OCI-LY7 (cell line): ENCODE results near the gene BLACAT1. TPM values are rescaled to one million over a fixed set of nuclear protein-coding genes. Genes with fewer than 3 reads are reported as not detected.

Source experiments
- BruUV-seq: library from RNA; stranded (reverse); fragments of 400-500 nt; replicated peaks from 2 replicates; lab custom pipeline; 2021; lab: Mats Ljungman, UMichigan
- CTCF ChIA-PET: fragments of 300-600 bp; sonication (Branson Sonifier 250); formaldehyde crosslinking; loops from one replicate; lab custom pipeline; 2022; ENCODE audit warnings: antibody characterized with exemption; ENCODE audit not compliant: unreplicated experiment; lab: Charles Lee
- POLR2A ChIA-PET: fragments of 300-600 bp; sonication (Branson Sonifier 250); formaldehyde crosslinking; loops from one replicate; lab custom pipeline; 2022; ENCODE audit warnings: antibody characterized with exemption; lab: Charles Lee
- DNase-seq: peaks from one replicate; pipeline ENCODE4 v3.0.0-alpha.2; 2015; ENCODE audit warnings: low spot score
- H2AFZ ChIP-seq: fragments of 200-600 bp; sonication (generic), shearing (Covaris generic); 2 replicates; pipeline ENCODE4 v1.6.1; 2014; ENCODE audit warnings: mild to moderate bottlenecking, antibody characterized with exemption, low read length, moderate library complexity
- H3K27ac ChIP-seq: fragments of 200-600 bp; sonication (generic); 2 replicates; pipeline ENCODE4 v1.5.1; 2014; ENCODE audit warnings: mixed run types, low read depth, mild to moderate bottlenecking, moderate library complexity, low read length, inconsistent platforms; ENCODE audit not compliant: poor library complexity, severe bottlenecking
- H3K36me3 ChIP-seq: fragments of 200-600 bp; sonication (generic); 2 replicates; pipeline ENCODE4 v1.6.1; 2014; ENCODE audit warnings: mild to moderate bottlenecking, antibody characterized with exemption, low read length, moderate library complexity, mixed read lengths; ENCODE audit not compliant: insufficient read depth
- H3K4me1 ChIP-seq: fragments of 200-600 bp; sonication (generic); 2 replicates; pipeline ENCODE4 v1.5.1; 2014; ENCODE audit warnings: mild to moderate bottlenecking, low read length; ENCODE audit not compliant: insufficient read depth, poor library complexity, severe bottlenecking
- H3K4me2 ChIP-seq: fragments of 200-600 bp; sonication (generic); 2 replicates; pipeline ENCODE4 v1.6.1; 2014; ENCODE audit warnings: mild to moderate bottlenecking, low read length
- H3K4me3 ChIP-seq: fragments of 200-600 bp; sonication (generic); 2 replicates; pipeline ENCODE4 v1.5.1; 2014; ENCODE audit warnings: mild to moderate bottlenecking, low read depth, low read length; ENCODE audit not compliant: poor library complexity, severe bottlenecking
- H3K79me2 ChIP-seq: fragments of 200-600 bp; sonication (generic); 2 replicates; pipeline ENCODE4 v1.6.1; 2016; ENCODE audit warnings: low read depth, mild to moderate bottlenecking, low read length, moderate library complexity, mixed read lengths; ENCODE audit not compliant: insufficient read depth
- H3K9me2 ChIP-seq: fragments of 200-600 bp; sonication (generic); 2 replicates; pipeline ENCODE4 v1.6.1; 2016; ENCODE audit warnings: mild to moderate bottlenecking, low read length, mixed read lengths; ENCODE audit not compliant: insufficient read depth
- H3K9me3 ChIP-seq: fragments of 200-600 bp; sonication (generic); 2 replicates; pipeline ENCODE4 v1.6.1; 2014; ENCODE audit warnings: mild to moderate bottlenecking, mixed run types, low read length, mixed read lengths
- H4K20me1 ChIP-seq: fragments of 200-600 bp; sonication (generic); 2 replicates; pipeline ENCODE4 v1.6.1; 2014; ENCODE audit warnings: mild to moderate bottlenecking, antibody characterized with exemption, low read length, moderate library complexity, mixed read lengths; ENCODE audit not compliant: insufficient read depth
- CTCF ChIP-seq: fragments of 200-600 bp; sonication (generic); conservative IDR thresholded peaks from 2 replicates; pipeline ENCODE4 v1.5.1; 2014; ENCODE audit warnings: mild to moderate bottlenecking, antibody characterized with exemption, low read length, moderate library complexity, mixed read lengths
- EZH2phosphoT487 ChIP-seq: fragments of 200-600 bp; sonication (generic); IDR thresholded peaks from 2 replicates; pipeline ENCODE4 v1.6.1; 2018; ENCODE audit warnings: low read depth, borderline replicate concordance, mild to moderate bottlenecking, mixed run types, antibody characterized with exemption, low read length, moderate library complexity, mixed read lengths
- intact Hi-C: fragments of 100-400 bp; cut with micrococcal nuclease; formaldehyde crosslinking; loops from one replicate; pipeline ENCODE4 v1.10.0; 2022; ENCODE audit not compliant: unreplicated experiment
- total RNA-seq, 2 experiments: library from RNA; depleted of rRNA in 1 of 2; stranded (reverse); fragments of >200 nt in 1 of 2; shearing (Covaris generic) in 1 of 2; gene quantifications; 2 replicates each; pipeline ENCODE4 v1.2.3, GENCODE V29; 2014 to 2022

The BLACAT1 gene
- total RNA-seq, 2 experiments from 2014 or later = 0.19 to 0.29 TPM

DNA sequence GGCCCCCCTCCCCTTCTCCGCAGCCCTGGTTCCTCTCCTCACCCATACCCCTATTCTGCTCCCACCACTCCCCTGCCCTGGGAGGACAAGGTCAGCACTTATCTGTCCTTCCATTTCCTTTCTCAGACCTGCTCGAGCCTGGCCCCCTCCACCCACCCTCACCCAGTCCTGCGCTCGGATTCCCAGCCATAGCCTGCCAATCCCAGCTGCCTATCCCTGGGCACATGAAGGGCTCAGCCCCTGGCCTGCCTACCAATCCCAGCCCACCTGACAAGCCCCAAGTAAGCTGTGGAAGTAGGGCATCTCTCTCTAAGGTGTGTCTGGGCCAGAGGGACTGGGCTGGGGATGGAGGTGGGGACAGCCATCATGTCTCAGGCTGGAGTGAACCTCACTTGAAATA lies 5.4 kb downstream of the BLACAT1 start:
- Histone ChIP-seq H3K36me3 (no peaks in the 10 kb centered on the region), H3K27ac (no peak overlapping the region), H3K4me2 (no peak overlapping the region), H3K4me1 (peaks cover 13% of the 10 kb centered on the region), H3K79me2 (no peaks in the 10 kb centered on the region), H2AFZ (no peak overlapping the region), H3K4me3 (no peak overlapping the region), H4K20me1 (no peaks in the 10 kb centered on the region), H3K9me2 (no peaks in the 10 kb centered on the region), H3K9me3 (no peaks in the 10 kb centered on the region)
- no peak for DNase-seq
- ChIA-PET CTCF (no interaction called here), POLR2A (interaction anchor here (1.6 kb wide), 1 partner anchor 9 kb away, joined by 5 read pairs; no protein-coding TSS in a partner anchor)
- no peak for TF ChIP-seq CTCF
- no peak for TF ChIP-seq EZH2phosphoT487
- intact Hi-C loops = no loop called here
- no TSS peak for BruUV-seq

DNA sequence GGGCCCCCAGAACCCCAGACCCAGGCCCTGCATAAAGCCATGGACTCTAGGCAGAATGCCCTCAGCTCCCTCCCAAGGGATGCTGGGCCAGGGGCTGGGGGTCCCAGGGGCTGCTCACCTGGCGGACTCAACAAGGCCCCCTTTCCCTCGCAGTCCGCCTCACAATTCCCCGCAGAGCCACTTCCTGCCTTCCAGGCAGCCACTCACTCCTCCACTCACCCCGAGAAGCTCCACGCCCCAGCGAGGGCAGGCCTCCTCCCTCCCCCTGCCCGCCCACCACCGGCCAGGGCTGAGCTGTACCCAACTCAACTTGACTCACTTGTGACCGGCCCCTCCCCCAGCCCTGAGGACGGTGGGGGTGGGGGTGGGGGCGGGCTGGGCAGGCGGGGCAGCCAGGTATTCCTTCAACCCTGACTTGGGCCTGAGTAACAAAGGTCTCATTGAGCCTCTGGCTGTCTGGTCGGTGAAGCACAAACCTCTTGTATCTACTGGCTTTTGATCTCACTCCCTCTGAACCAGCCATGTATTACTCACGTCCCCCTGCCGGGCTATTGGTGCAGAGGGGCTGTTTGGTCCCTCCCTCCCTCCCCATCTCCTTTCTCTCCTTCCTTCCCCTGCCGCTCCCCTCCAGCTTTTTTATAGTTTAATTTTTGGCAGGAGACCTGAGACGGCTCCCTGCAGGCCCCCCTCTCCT lies 5.9 kb downstream of the BLACAT1 start:
- peaks cover 19% of the 10 kb centered on the region for H3K4me1 ChIP-seq
- no peaks in the 10 kb centered on the region for H3K9me2 ChIP-seq
- H3K4me3 ChIP-seq = no peak overlapping the region
- TF ChIP-seq CTCF = no peak
- no peak for TF ChIP-seq EZH2phosphoT487
- ChIA-PET POLR2A (interaction anchor here (1.6 kb wide), 1 partner anchor 8 kb away, joined by 5 read pairs; no protein-coding TSS in a partner anchor), CTCF (no interaction called here)
- intact Hi-C loops = no loop called here
- no TSS peak for BruUV-seq
- H2AFZ ChIP-seq = no peak overlapping the region
- no peak overlapping the region for H3K27ac ChIP-seq
- no peaks in the 10 kb centered on the region for H3K79me2 ChIP-seq
- no peak overlapping the region for H3K4me2 ChIP-seq
- H4K20me1 ChIP-seq = no peaks in the 10 kb centered on the region
- H3K9me3 ChIP-seq = no peaks in the 10 kb centered on the region
- DNase-seq = no peak
- no peaks in the 10 kb centered on the region for H3K36me3 ChIP-seq

DNA sequence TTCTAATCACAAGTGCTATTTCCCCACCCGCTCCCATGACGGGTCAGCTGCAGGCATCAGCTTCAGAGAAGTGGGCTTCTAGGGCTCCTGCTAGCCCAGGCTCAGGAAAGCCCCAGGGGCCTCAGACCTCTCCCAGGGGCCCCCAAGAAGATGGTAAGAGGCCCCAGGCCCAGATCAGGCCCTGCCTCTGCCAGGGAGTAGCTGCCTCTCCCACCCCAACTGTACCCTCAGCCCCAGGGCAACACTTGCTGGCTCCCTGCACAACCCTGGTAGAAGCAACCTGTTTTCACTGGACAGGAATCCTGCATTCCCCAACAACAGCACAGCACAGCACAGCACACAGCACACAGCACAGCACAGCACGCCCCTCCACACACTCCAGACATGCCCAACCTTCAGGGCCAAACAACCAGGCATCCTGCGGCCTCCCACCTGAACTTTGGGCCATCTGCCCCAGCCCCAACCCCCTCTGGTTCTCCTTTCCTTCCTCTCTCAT lies 6.5 kb downstream of the BLACAT1 start:
- DNase-seq = no peak
- no peak overlapping the region for H2AFZ ChIP-seq
- no peaks in the 10 kb centered on the region for H3K79me2 ChIP-seq
- no peaks in the 10 kb centered on the region for H3K36me3 ChIP-seq
- peaks cover 25% of the 10 kb centered on the region for H3K4me1 ChIP-seq
- no peaks in the 10 kb centered on the region for H4K20me1 ChIP-seq
- H3K4me2 ChIP-seq = no peak overlapping the region
- no peaks in the 10 kb centered on the region for H3K9me3 ChIP-seq
- ChIA-PET CTCF (interaction anchor here (1.2 kb wide), 1 partner anchor 18 kb away, joined by 3 read pairs; no protein-coding TSS in a partner anchor), POLR2A (interaction anchor here (1.2 kb wide), 1 partner anchor 11 kb away, joined by 3 read pairs; no protein-coding TSS in a partner anchor)
- no TSS peak for BruUV-seq
- no peaks in the 10 kb centered on the region for H3K9me2 ChIP-seq
- H3K4me3 ChIP-seq = no peak overlapping the region
- intact Hi-C loops = no loop called here
- H3K27ac ChIP-seq = no peak overlapping the region
- TF ChIP-seq CTCF = no peak
- TF ChIP-seq EZH2phosphoT487 = no peak
